Aorta (tissue), 5 donors: ENCODE measurements around the gene EFCAB7. TPM values are rescaled to one million over a fixed set of nuclear protein-coding genes. Genes with fewer than 3 reads are reported as not detected.

Experiments used
- ATAC-seq: fragments of 200-7000 bp; cut with Tn5 transposase; one replicate; pipeline ENCODE4 v1.9.1; 2022; ENCODE audit warnings: moderate library complexity; ENCODE audit not compliant: low FRiP score
- DNase-seq, 2 donors: peaks; one replicate each; pipeline ENCODE4 v3.0.0-alpha.2; 2020
- H3K27ac ChIP-seq, 2 donors: one replicate each; pipeline ENCODE4 v1.5.1; 2013; ENCODE audit warnings: low read length in 2 of 2, mild to moderate bottlenecking in 2 of 2, moderate library complexity in 2 of 2, control low read depth in 1 of 2, inconsistent platforms in 1 of 2, low read depth in 1 of 2
- H3K27me3 ChIP-seq, 2 donors: one replicate each; pipeline ENCODE4 v1.6.1; 2013; ENCODE audit warnings: control low read depth in 1 of 2, low read length in 1 of 2, mild to moderate bottlenecking in 1 of 2, moderate library complexity in 1 of 2; ENCODE audit not compliant: insufficient read depth in 2 of 2, control insufficient read depth in 1 of 2
- H3K36me3 ChIP-seq, 2 donors: one replicate each; pipeline ENCODE4 v1.6.1; 2013; ENCODE audit warnings: control low read depth in 1 of 2, low read length in 1 of 2, mild to moderate bottlenecking in 1 of 2; ENCODE audit not compliant: insufficient read depth in 2 of 2, control insufficient read depth in 1 of 2
- H3K4me1 ChIP-seq, 2 donors: one replicate each; pipeline ENCODE4 v1.6.1; 2013; ENCODE audit warnings: low read length in 2 of 2, control low read depth in 1 of 2, mild to moderate bottlenecking in 1 of 2, moderate library complexity in 1 of 2; ENCODE audit not compliant: insufficient read depth in 2 of 2, control insufficient read depth in 1 of 2
- H3K4me3 ChIP-seq, 2 donors: one replicate each; pipeline ENCODE4 v1.5.1; 2013; ENCODE audit warnings: low read length in 2 of 2, control low read depth in 1 of 2, mild to moderate bottlenecking in 1 of 2
- H3K9me3 ChIP-seq: one replicate; pipeline ENCODE4 v1.6.1; 2013; ENCODE audit warnings: mild to moderate bottlenecking, low read length; ENCODE audit not compliant: control insufficient read depth
- WGBS, 2 donors: extraction: QIAGEN DNeasy Blood & Tissue Kit; methylation state at CpG; one replicate each; pipeline ENCODE4 v1.1.7; 2013; 5-methylcytosine and 5-hydroxymethylcytosine counted together
- intact Hi-C, 2 donors: fragments of 100-400 bp; cut with DNase I; formaldehyde crosslinking; loops; one replicate each; pipeline versions ENCODE4 v1.14.2 to v1.15.0; 2022
- polyA plus RNA-seq, 2 donors: library from polyadenylated mRNA; stranded (reverse); fragments of 200-250 nt; gene quantifications; one replicate each; pipeline ENCODE4 v1.2.3, GENCODE V29; 2013
- total RNA-seq, 2 donors: library from RNA; stranded (reverse); fragmentation: NEBNext Ultra II Directional; extraction: Animal tissue kit (Norgen Biotek cat#: 25700); gene quantifications; one replicate each; pipeline ENCODE4 v1.2.1, GENCODE V29; 2021
- donor health status: healthy with polysubstance abuse.
- donor health status: Bipolar disorder and iron deficiency.
- donor health status: DM: no; HTN: no; CAD: no.
- donor health status: DM: no; HTN: no; CAD: no.
- donor health status: DM: yes; HTN: yes; CAD: no.

Gene EFCAB7
- total and polyA plus RNA-seq, 4 donors = 2.1 to 9.4 (median 5.1) TPM

DNA sequence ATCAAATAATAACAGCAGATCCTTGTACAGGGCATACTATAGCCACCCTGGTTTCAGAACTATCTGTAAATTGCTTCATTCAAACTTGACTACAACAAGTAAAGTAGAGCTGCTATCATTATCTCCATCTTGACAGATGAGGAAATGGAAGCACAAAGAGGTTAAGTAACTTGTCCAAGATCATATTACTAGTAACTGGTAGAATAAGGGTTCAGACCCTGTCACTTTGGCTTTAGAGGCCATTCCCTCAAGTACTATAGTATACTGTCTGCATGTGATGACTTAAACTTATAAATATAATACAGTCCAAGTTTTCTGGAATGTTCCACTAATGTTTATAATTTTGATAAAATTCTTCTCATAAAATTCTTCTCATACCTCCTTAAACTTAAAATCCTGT, 94.7 kb downstream of the EFCAB7 start:
- H3K27ac ChIP-seq = no peak overlapping the region
- H3K36me3 ChIP-seq = no peaks in the 10 kb centered on the region
- DNase-seq (no peak), ATAC-seq (no peak)
- intact Hi-C loops = loop anchor here (2.0 to 5.0 kb wide), 3 partner anchors 154 to 629 kb away; partner anchors contain the start of gene ROR1 (in 1 of the 2)
- no peaks in the 10 kb centered on the region for H3K27me3 ChIP-seq
- H3K9me3 ChIP-seq = no peaks in the 10 kb centered on the region
- H3K4me1 ChIP-seq = peaks cover 7 to 8% of the 10 kb centered on the region in 2 donors
- no peak overlapping the region for H3K4me3 ChIP-seq

DNA sequence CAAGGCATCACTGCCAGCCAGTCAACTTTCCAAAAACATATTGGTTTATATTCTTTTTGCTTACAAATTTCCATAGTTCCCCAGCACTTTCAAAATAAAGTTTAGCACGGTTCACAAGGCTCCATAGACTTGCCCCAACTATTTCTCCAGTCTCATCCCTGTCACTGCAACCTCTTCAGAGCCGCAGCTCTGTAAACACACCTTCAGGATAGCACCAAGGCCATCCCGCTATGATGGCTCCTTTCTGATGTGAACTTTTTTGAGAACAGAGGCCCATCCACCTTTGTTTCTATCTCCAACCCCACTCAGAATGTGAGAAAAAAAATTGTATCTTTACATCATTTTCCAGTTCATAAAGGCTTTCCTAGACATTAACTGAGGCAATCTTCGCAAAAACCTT, 96.2 kb downstream of the EFCAB7 start:
- no peak overlapping the region for H3K27ac ChIP-seq
- ATAC-seq = no peak
- no peak for DNase-seq
- intact Hi-C loops = loop anchor here (2.0 to 5.0 kb wide), 3 partner anchors 153 to 628 kb away; partner anchors contain the start of gene ROR1 (in 1 of the 2)
- H3K9me3 ChIP-seq = no peaks in the 10 kb centered on the region
- no peak overlapping the region for H3K4me3 ChIP-seq
- H3K4me1 ChIP-seq = peaks cover 7 to 8% of the 10 kb centered on the region in 2 donors
- no peaks in the 10 kb centered on the region for H3K36me3 ChIP-seq
- H3K27me3 ChIP-seq = no peaks in the 10 kb centered on the region
- WGBS, 2 donors = 80 to 89% methylated on average over 4 of the region's 4 CpGs

GRCh38 chr1:63620671-63621070, 97.3 kb downstream of the EFCAB7 start:
- WGBS, 2 donors = 97 to 98% methylated on average over 5 of the region's 5 CpGs
- no peak for DNase-seq
- H3K27ac ChIP-seq = peak overlapping the region in 1 of 2 donors; percentile 57
- no peaks in the 10 kb centered on the region for H3K9me3 ChIP-seq
- H3K4me1 ChIP-seq = peaks cover 8 to 11% of the 10 kb centered on the region in 2 donors
- H3K27me3 ChIP-seq = no peaks in the 10 kb centered on the region
- H3K4me3 ChIP-seq = no peak overlapping the region
- H3K36me3 ChIP-seq = no peaks in the 10 kb centered on the region
- no peak for ATAC-seq
- intact Hi-C loops = no loop called here

DNA sequence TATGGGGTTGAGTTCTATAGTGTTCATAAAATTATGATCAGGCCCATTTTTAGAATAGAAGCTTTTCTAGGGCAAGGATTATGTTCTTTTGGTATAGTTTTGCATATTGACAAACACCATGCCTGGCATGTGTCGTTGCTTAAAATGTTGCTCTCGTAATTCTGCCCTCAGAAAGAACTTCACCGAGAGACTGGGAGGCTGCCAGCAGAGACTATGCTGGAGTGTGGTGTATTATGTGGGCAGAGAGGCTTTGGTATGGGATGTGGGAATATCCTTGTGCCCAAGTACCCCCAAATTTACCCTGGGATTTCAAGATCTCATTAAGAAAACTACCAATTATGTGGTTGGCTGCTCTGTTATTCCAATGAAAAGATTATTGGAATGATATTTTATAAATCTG, 97.8 kb downstream of the EFCAB7 start:
- intact Hi-C loops = no loop called here
- DNase-seq (no peak), ATAC-seq (no peak)
- peak overlapping the region; percentile 51 to 71 for H3K27ac ChIP-seq
- 9 to 13% methylated on average over 3 of the region's 3 CpGs for WGBS, 2 donors
- no peak overlapping the region for H3K4me3 ChIP-seq
- H3K4me1 ChIP-seq = peaks cover 8 to 11% of the 10 kb centered on the region in 2 donors
- H3K36me3 ChIP-seq = no peaks in the 10 kb centered on the region
- no peaks in the 10 kb centered on the region for H3K9me3 ChIP-seq
- H3K27me3 ChIP-seq = no peaks in the 10 kb centered on the region

DNA sequence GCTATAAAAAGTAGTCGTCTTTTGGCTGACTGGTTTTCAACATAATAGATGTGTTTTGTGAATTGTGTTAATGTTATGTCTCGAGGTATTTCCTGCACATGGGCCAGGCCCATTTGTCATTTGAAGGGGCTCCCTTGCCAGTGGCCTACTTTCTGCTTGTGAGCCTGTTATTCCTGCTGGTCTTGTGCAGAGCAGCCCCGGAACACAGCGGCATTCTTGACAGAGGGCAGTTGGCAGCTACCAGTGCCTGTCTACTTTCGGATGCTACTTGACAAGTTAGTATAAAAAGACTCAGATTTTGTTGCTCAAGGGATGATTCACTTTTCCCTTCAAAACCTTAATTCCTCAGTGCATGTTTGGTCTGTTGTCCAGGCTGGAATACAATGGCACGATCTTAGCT, 98.4 kb downstream of the EFCAB7 start:
- intact Hi-C loops = no loop called here
- Histone ChIP-seq H3K27ac (peak overlapping the region in 1 of 2 donors; percentile 54), H3K4me1 (peaks cover 8 to 11% of the 10 kb centered on the region in 2 donors), H3K27me3 (no peaks in the 10 kb centered on the region), H3K4me3 (no peak overlapping the region), H3K9me3 (no peaks in the 10 kb centered on the region), H3K36me3 (no peaks in the 10 kb centered on the region)
- ATAC-seq (peak; percentile 60), DNase-seq (peak in 1 of 2 donors; percentile 73)
- WGBS, 2 donors = 5 to 6% methylated on average over 6 of the region's 6 CpGs

Other genes with a start within 250 kb of the EFCAB7 start
- gene FOXD3, start 201.0 kb upstream of the EFCAB7 start, total RNA-seq = 1 to 10 TPM in 1 of 2 donors, under 1 TPM in 1; 0.52 to 1.7 TPM
- gene FOXD3, start 201.0 kb upstream of the EFCAB7 start, polyA plus RNA-seq = not detected
- gene ALG6, start 155.9 kb upstream of the EFCAB7 start, total RNA-seq = 10 to 100 TPM in 1 of 2 donors, 1 to 10 TPM in 1; 7.9 to 11.0 TPM
- gene ALG6, start 155.9 kb upstream of the EFCAB7 start, polyA plus RNA-seq = 1 to 10 TPM; 2.4 to 8.9 TPM
- 10 to 100 TPM in 1 of 2 donors, 1 to 10 TPM in 1; 7.2 to 23.8 TPM for gene ITGB3BP, start 300 bp upstream of the EFCAB7 start, total RNA-seq
- gene ITGB3BP, start 300 bp upstream of the EFCAB7 start, polyA plus RNA-seq = 10 to 100 TPM; 20.5 to 20.6 TPM
- gene PGM1, start 69.9 kb downstream of the EFCAB7 start, total RNA-seq = 10 to 100 TPM; 60.1 to 63.5 TPM
- gene PGM1, start 69.9 kb downstream of the EFCAB7 start, polyA plus RNA-seq = 10 to 100 TPM; 20.2 to 57.0 TPM